Thyroid gland (tissue), 4 donors: ENCODE results near the gene PIK3R4.

Source experiments
- POLR2A ChIP-seq, 2 donors: fragments of 450-650 bp; IDR thresholded peaks; one replicate each; pipeline ENCODE4 v1.6.1; 2017; ENCODE audit warnings: antibody characterized with exemption in 2 of 2, mild to moderate bottlenecking in 2 of 2, moderate library complexity in 1 of 2
- TF ChIP-seq, protein P1 (sequence below), 6 experiments: fragments of 200-600 bp in 3 of 6; fragments of 450-650 bp in 3 of 6; sonication (generic) in 3 of 6; IDR thresholded peaks; one replicate each; pipeline ENCODE4 v1.5.1; 2016 to 2019; ENCODE audit warnings: antibody characterized with exemption in 6 of 6, mild to moderate bottlenecking in 2 of 6, inconsistent platforms in 1 of 6, moderate library complexity in 1 of 6

DNA sequence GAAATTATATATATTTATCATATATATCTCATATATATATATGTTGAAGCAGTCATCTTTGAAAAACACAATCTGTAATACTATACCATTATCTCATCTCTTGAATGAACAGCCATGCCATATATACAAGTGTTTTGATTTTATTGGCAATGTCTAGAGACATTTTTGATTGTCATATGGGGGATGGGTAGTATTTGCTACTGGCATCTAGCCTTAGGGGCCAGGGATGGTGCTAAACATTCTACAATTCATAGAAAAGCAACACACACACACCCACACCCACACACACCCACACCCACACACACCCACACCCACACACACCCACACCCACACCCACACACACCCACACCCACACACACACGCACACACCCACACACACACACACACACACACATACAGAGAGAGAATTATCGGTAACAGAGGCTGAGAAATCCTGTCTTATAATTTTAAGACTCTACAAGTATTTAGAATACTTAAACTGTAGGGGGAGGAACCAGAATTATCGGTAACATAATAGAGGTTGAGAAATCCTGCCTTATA, 11.1 kb upstream of the PIK3R4 start:
- TF ChIP-seq, protein P1, sequence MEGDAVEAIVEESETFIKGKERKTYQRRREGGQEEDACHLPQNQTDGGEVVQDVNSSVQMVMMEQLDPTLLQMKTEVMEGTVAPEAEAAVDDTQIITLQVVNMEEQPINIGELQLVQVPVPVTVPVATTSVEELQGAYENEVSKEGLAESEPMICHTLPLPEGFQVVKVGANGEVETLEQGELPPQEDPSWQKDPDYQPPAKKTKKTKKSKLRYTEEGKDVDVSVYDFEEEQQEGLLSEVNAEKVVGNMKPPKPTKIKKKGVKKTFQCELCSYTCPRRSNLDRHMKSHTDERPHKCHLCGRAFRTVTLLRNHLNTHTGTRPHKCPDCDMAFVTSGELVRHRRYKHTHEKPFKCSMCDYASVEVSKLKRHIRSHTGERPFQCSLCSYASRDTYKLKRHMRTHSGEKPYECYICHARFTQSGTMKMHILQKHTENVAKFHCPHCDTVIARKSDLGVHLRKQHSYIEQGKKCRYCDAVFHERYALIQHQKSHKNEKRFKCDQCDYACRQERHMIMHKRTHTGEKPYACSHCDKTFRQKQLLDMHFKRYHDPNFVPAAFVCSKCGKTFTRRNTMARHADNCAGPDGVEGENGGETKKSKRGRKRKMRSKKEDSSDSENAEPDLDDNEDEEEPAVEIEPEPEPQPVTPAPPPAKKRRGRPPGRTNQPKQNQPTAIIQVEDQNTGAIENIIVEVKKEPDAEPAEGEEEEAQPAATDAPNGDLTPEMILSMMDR (IDR thresholded peaks at IDR 0.05): no peak
- TF ChIP-seq POLR2A (IDR thresholded peaks at IDR 0.05): no peak
